ENCODE measurements around the gene PYCR2.
"Not testable (repeated sequence)": the region's sequence is repeated elsewhere in the genome, so short reads cannot be mapped to it uniquely, and the experiment has no call there.

Gene PYCR2

GRCh38 chr1:225923692-225924555, at the start of gene PYCR2:
TSS of gene PYCR2 (minus strand) at chr1:225924250. CDS start at chr1:225924110, 140 bp downstream.
- Histone ChIP-seq H3K36me3 (ENCODE audit: control insufficient read depth in 1 of 2, insufficient read depth in 2 of 2, low read length in 2 of 2) (peaks cover 0 to 8% of the 10 kb centered on the region in 2 donors), H3K27ac (ENCODE audit: low read length) (peak within 1 kb of the TSS; percentile 90), H3K4me3 (ENCODE audit: low read depth in 1 of 2, low read length in 2 of 2) (peak within 1 kb of the TSS; percentile 88 to 89), H3K9me3 (ENCODE audit: control insufficient read depth in 1 of 2, low read length in 2 of 2) (no peaks in the 10 kb centered on the region), H3K4me1 (ENCODE audit: control insufficient read depth in 1 of 2, insufficient read depth in 2 of 2, low read length in 2 of 2) (peaks cover 7 to 31% of the 10 kb centered on the region in 2 donors), H3K27me3 (ENCODE audit: low read depth, low read length) (no peaks in the 10 kb centered on the region)

- no peaks in the 10 kb centered on the region for H3K9me3 ChIP-seq (ENCODE audit: control insufficient read depth in 1 of 2, low read length in 2 of 2)
- peaks cover 0 to 9% of the 10 kb centered on the region in 2 donors for H3K36me3 ChIP-seq (ENCODE audit: control insufficient read depth in 1 of 2, insufficient read depth in 2 of 2, low read length in 2 of 2)
- H3K27ac ChIP-seq (ENCODE audit: low read length) = no peak overlapping the region
- no peak overlapping the region for H3K4me3 ChIP-seq (ENCODE audit: low read depth in 1 of 2, low read length in 2 of 2)
- no peaks in the 10 kb centered on the region for H3K4me1 ChIP-seq (ENCODE audit: control insufficient read depth in 1 of 2, insufficient read depth in 2 of 2, low read length in 2 of 2)
- no peaks in the 10 kb centered on the region for H3K27me3 ChIP-seq (ENCODE audit: low read depth, low read length)
These were observed 49.1 kb upstream of the PYCR2 start for GRCh38 chr1:225973158-225973557.

GRCh38 chr1:225972344-225973152, 48.5 kb upstream of the PYCR2 start:
- Histone ChIP-seq H3K27ac (ENCODE audit: low read length) (no peak overlapping the region), H3K4me1 (ENCODE audit: control insufficient read depth in 1 of 2, insufficient read depth in 2 of 2, low read length in 2 of 2) (no peaks in the 10 kb centered on the region), H3K36me3 (ENCODE audit: control insufficient read depth in 1 of 2, insufficient read depth in 2 of 2, low read length in 2 of 2) (peaks cover 0 to 4% of the 10 kb centered on the region in 2 donors), H3K9me3 (ENCODE audit: control insufficient read depth in 1 of 2, low read length in 2 of 2) (no peaks in the 10 kb centered on the region), H3K27me3 (ENCODE audit: low read depth, low read length) (no peaks in the 10 kb centered on the region), H3K4me3 (ENCODE audit: low read depth in 1 of 2, low read length in 2 of 2) (no peak overlapping the region)

GRCh38 chr1:225970592-225971157, 46.6 kb upstream of the PYCR2 start:
- H3K36me3 ChIP-seq (ENCODE audit: control insufficient read depth in 1 of 2, insufficient read depth in 2 of 2, low read length in 2 of 2); H3K9me3 ChIP-seq (ENCODE audit: control insufficient read depth in 1 of 2, low read length in 2 of 2); H3K4me3 ChIP-seq (ENCODE audit: low read depth in 1 of 2, low read length in 2 of 2); H3K27me3 ChIP-seq (ENCODE audit: low read depth, low read length); H3K27ac ChIP-seq (ENCODE audit: low read length); H3K4me1 ChIP-seq (ENCODE audit: control insufficient read depth in 1 of 2, insufficient read depth in 2 of 2, low read length in 2 of 2): not testable (repeated sequence)

- not testable (repeated sequence) for H3K4me3 ChIP-seq (ENCODE audit: low read depth in 1 of 2, low read length in 2 of 2); H3K9me3 ChIP-seq (ENCODE audit: control insufficient read depth in 1 of 2, low read length in 2 of 2); H3K27ac ChIP-seq (ENCODE audit: low read length); H3K4me1 ChIP-seq (ENCODE audit: control insufficient read depth in 1 of 2, insufficient read depth in 2 of 2, low read length in 2 of 2); H3K36me3 ChIP-seq (ENCODE audit: control insufficient read depth in 1 of 2, insufficient read depth in 2 of 2, low read length in 2 of 2); H3K27me3 ChIP-seq (ENCODE audit: low read depth, low read length)
These were observed 45.7 kb upstream of the PYCR2 start for GRCh38 chr1:225969751-225970150.

GRCh38 chr1:225965231-225965630, 41.2 kb upstream of the PYCR2 start:
- Histone ChIP-seq H3K36me3 (ENCODE audit: control insufficient read depth in 1 of 2, insufficient read depth in 2 of 2, low read length in 2 of 2) (no peaks in the 10 kb centered on the region), H3K27ac (ENCODE audit: low read length) (no peak overlapping the region), H3K4me1 (ENCODE audit: control insufficient read depth in 1 of 2, insufficient read depth in 2 of 2, low read length in 2 of 2) (no peaks in the 10 kb centered on the region), H3K27me3 (ENCODE audit: low read depth, low read length) (no peaks in the 10 kb centered on the region), H3K9me3 (ENCODE audit: control insufficient read depth in 1 of 2, low read length in 2 of 2) (no peaks in the 10 kb centered on the region), H3K4me3 (ENCODE audit: low read depth in 1 of 2, low read length in 2 of 2) (no peak overlapping the region)

- Histone ChIP-seq H3K4me1 (ENCODE audit: control insufficient read depth in 1 of 2, insufficient read depth in 2 of 2, low read length in 2 of 2) (no peaks in the 10 kb centered on the region), H3K9me3 (ENCODE audit: control insufficient read depth in 1 of 2, low read length in 2 of 2) (no peaks in the 10 kb centered on the region), H3K36me3 (ENCODE audit: control insufficient read depth in 1 of 2, insufficient read depth in 2 of 2, low read length in 2 of 2) (no peaks in the 10 kb centered on the region), H3K27me3 (ENCODE audit: low read depth, low read length) (no peaks in the 10 kb centered on the region), H3K27ac (ENCODE audit: low read length) (no peak overlapping the region), H3K4me3 (ENCODE audit: low read depth in 1 of 2, low read length in 2 of 2) (no peak overlapping the region)
These were observed 39.9 kb upstream of the PYCR2 start for GRCh38 chr1:225963735-225964530.

GRCh38 chr1:225962440-225962975, 38.5 kb upstream of the PYCR2 start:
- no peaks in the 10 kb centered on the region for H3K27me3 ChIP-seq (ENCODE audit: low read depth, low read length)
- no peaks in the 10 kb centered on the region for H3K36me3 ChIP-seq (ENCODE audit: control insufficient read depth in 1 of 2, insufficient read depth in 2 of 2, low read length in 2 of 2)
- H3K4me3 ChIP-seq (ENCODE audit: low read depth in 1 of 2, low read length in 2 of 2) = no peak overlapping the region
- no peaks in the 10 kb centered on the region for H3K4me1 ChIP-seq (ENCODE audit: control insufficient read depth in 1 of 2, insufficient read depth in 2 of 2, low read length in 2 of 2)
- no peak overlapping the region for H3K27ac ChIP-seq (ENCODE audit: low read length)
- no peaks in the 10 kb centered on the region for H3K9me3 ChIP-seq (ENCODE audit: control insufficient read depth in 1 of 2, low read length in 2 of 2)

GRCh38 chr1:225961659-225962439, 37.8 kb upstream of the PYCR2 start:
- Histone ChIP-seq H3K4me1 (ENCODE audit: control insufficient read depth in 1 of 2, insufficient read depth in 2 of 2, low read length in 2 of 2) (no peaks in the 10 kb centered on the region), H3K4me3 (ENCODE audit: low read depth in 1 of 2, low read length in 2 of 2) (no peak overlapping the region), H3K27me3 (ENCODE audit: low read depth, low read length) (no peaks in the 10 kb centered on the region)

GRCh38 chr1:225958041-225958440, 34.0 kb upstream of the PYCR2 start:
- no peaks in the 10 kb centered on the region for H3K4me1 ChIP-seq (ENCODE audit: control insufficient read depth in 1 of 2, insufficient read depth in 2 of 2, low read length in 2 of 2)
- H3K9me3 ChIP-seq (ENCODE audit: control insufficient read depth in 1 of 2, low read length in 2 of 2) = no peaks in the 10 kb centered on the region
- no peak overlapping the region for H3K4me3 ChIP-seq (ENCODE audit: low read depth in 1 of 2, low read length in 2 of 2)
- H3K27ac ChIP-seq (ENCODE audit: low read length) = no peak overlapping the region
- no peaks in the 10 kb centered on the region for H3K27me3 ChIP-seq (ENCODE audit: low read depth, low read length)
- no peaks in the 10 kb centered on the region for H3K36me3 ChIP-seq (ENCODE audit: control insufficient read depth in 1 of 2, insufficient read depth in 2 of 2, low read length in 2 of 2)

More at GRCh38 chr1:225961659-225962439, 37.8 kb upstream of the PYCR2 start:
- H3K27ac ChIP-seq (ENCODE audit: low read length) = no peak overlapping the region
- no peaks in the 10 kb centered on the region for H3K9me3 ChIP-seq (ENCODE audit: control insufficient read depth in 1 of 2, low read length in 2 of 2)
- no peaks in the 10 kb centered on the region for H3K36me3 ChIP-seq (ENCODE audit: control insufficient read depth in 1 of 2, insufficient read depth in 2 of 2, low read length in 2 of 2)
